ENCODE results near the gene TSFM.
A peak's percentile ranks its signal among the peaks of the same experiment; 100 is the strongest.

Gene TSFM

DNA sequence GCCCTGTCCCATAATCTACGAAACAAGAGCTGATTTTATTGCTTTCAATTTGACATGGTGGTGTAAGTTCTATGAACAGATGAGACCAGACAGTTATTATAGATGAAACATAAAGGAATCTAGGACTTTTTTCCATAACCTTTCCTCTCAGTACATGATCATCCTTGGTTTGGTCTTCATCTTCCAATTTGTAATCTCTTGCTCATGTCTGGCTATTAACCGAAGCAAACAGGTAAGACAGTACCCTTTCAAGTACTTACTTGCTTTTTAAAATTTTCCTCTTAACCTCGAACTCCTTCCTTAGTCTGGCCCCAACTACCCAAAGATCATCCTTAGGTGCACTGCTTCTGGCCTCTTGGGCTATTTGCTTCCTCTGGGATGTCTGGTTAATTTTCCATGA lies 36.6 kb upstream of the TSFM start:
- DNase-seq, result no peak

DNA sequence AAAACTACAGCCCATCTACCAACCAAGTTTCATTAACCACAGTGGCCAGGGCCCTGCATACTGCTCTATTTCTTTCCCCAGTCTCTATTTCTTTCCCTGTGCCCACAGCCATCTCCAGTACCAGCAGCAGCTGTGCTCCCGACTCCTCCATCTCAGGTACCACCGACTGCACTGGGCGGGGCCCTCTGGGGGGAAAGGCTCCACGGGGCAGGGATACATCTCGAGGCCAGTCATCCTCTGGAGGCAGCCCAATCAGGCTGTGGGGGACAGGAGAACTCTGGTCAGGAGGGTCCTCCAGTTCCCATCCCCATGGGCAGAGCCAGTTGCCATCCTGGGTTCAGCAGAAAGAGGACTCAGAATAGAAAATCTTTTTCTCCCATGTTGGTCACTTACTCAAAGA lies 33.5 kb upstream of the TSFM start:
- DNase-seq, result no peak

DNA sequence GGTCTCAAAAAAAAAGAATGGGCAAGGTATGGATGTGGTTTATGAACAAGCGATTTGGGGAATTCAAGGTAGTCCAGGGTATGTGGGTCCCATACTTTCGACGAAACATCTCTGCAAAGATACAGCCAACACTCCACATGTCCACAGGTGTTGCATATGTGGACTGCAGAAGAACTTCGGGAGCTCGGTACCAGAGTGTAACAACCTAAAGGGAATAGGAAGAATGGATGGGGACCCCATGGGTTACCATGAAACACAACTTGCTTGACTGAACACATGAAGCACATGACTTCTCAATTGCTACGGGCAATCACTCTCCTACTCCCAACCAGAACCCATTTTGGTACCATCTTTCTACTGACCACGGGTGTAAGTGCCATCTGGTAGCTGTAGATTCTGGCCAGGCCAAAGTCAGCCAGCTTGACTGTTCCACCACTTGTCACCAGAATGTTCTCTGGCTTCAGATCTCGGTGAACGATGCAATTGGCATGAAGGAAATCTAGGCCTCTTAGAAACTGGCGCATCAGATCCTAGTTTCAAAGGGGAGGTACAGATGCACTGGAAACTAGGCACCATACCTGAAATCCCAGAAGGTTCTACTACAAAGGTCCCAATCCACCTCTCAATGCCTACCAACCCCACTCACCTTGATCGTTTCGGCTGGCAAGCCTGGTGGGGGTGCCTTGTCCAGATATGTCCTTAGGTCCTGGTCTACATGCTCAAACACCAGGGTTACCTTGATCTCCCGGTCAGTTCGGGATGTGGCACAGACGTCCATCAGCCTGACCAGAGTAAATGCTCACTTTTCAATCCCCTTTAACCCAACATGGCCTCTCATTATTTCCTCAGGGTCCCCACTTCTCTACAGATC lies 31.8 kb upstream of the TSFM start:
- DNase-seq, result no peak

- no peak for DNase-seq
These were observed 31.2 kb upstream of the TSFM start for GRCh38 chr12:57751432-57751787.

- peak; percentile 99 for DNase-seq
These were observed 30.6 kb upstream of the TSFM start, which contains the start of gene CDK4 for GRCh38 chr12:57751788-57752667. CDK4 (minus strand) TSS chr12:57752310; CDS start chr12:57751717, 593 bp downstream.

GRCh38 chr12:57752668-57753000 lies 30.0 kb upstream of the TSFM start:
- no peak for DNase-seq

DNA sequence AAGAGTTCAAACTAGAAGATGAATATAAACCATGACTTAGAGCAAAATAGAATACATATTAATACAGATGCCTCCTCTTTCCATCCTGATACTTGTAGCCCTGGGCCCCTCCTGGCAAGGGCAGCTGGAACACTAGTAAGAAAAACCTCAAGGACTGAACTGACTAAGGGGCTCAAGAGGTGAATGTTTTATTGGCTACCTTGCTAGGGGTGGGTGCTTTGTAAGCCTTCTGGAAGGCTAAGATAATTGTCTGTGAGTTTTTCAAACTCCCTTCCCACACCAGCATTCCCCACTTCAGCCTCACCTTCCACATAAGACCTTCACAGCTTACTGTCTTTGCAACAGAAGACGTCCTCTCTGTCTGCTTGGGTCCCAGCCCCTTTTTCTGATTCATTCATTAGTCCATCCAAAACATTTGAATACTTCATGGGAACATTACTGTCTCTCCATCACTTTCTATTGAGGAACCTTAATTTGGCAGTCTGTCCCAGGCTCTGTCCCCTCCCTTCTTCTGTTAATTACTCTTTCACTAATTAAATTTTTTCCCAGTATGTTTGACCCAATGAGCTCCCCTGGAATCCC lies 28.7 kb upstream of the TSFM start:
- DNase-seq, result no peak

GRCh38 chr12:57754411-57755193 lies 28.0 kb upstream of the TSFM start, which contains the start of gene MARCHF9:
MARCHF9 (plus strand) TSS chr12:57755103; CDS start chr12:57755529, 426 bp downstream.
- DNase-seq, result peak; percentile 83

GRCh38 chr12:57755194-57755453 lies 27.5 kb upstream of the TSFM start:
- DNase-seq, result no peak

- peak; percentile 36 for DNase-seq
These were observed 26.9 kb upstream of the TSFM start for GRCh38 chr12:57755454-57756372.

DNA sequence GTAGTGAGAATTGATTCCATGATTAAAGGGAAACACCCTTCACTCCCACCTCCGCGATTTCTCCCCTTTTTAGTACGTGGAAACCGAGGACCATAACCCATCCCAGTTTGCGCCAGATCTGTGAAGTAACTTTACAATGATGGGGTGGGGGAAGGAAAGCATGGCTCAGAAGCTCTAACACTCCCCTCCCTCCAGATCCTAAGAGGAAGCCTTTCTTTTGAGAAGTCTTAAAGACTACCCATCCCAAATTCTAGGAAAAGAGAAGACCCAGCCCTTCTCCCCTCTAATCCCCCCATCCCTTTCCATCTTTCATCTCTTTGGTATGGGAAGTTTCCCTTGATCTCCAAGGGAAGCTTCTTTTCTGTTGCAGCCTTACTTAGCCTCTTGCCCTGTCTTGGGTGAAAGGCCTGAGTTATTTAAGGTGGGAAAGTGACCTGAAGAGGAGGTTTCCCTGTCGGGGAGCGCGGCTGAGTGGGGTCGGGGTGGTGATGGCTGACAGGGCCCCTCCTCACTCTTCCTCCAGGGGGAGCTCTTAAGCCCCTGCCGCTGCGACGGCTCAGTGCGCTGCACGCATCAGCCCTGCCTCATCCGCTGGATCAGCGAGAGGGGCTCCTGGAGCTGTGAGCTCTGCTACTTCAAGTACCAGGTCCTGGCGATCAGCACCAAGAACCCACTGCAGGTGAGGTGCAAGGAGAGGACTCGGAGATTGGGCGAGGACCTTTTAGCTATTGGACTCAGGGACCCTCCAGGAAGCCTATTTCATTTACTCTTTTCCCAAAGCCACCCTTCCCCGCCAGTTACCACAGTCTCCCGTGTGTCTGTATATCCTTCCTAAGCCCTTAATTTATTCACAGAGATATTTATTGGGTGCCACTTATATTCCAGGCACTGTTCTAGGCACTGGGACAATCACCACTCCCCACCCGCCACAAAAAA lies 25.9 kb upstream of the TSFM start:
- DNase-seq, result peak; percentile 59

DNA sequence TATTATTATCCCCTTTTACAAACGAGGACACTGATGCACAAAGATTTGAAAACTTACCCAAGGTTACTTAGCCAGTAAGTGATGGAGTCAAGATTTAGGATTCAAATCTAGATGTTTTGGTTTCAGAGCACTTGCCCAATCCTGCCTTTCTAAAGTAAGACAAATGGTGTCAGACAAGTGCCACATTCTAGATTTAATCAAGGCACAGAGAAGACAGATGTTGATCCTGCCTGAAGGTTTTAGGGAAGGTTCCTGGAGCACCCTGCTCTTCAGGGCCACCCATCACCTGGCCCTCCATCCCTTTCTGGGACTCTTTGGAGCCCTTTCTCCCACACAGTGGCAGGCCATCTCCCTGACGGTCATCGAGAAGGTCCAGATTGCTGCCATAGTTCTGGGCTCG lies 24.8 kb upstream of the TSFM start:
- no peak for DNase-seq

GRCh38 chr12:57758552-57759359 lies 23.8 kb upstream of the TSFM start:
- no peak for DNase-seq

GRCh38 chr12:57759360-57759980 lies 23.1 kb upstream of the TSFM start:
- no peak for DNase-seq

DNA sequence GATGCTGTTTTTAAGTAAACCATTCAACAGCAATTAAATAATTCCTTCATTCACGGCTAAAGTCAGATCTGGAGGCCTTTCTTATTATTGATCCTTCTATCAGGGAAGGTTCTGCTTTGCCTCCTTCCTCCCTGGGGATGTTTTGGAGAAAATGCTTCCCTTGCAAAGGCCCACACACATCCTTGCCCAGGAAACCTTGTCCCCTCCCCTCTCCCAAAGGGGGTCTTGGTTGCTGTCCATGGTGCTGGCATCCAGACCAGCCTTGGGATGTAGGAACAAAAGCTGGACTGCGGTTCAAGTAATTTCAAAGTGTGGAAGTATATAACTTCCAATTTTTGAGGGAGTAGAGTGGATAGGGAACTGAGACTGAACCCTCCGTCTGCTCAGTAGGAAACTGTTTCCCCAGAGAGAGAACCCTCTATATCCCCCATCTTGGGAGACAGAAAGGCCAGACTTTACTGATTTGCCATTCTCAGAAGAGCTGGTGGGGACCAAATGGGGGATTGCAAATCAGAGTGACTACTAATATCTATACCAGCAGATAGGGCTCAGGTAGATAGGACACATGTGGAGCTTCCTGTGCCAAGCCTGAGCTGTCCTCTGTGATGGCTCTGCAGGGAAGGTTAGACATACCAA lies 22.1 kb upstream of the TSFM start:
- no peak for DNase-seq

GRCh38 chr12:57761391-57761998 lies 21.1 kb upstream of the TSFM start:
- DNase-seq, result no peak

- DNase-seq, result no peak
These were observed 20.1 kb upstream of the TSFM start for GRCh38 chr12:57762463-57762862.
